Measurements from ENCODE around the gene RRP1B. TPM values are rescaled to one million over a fixed set of nuclear protein-coding genes. Genes with fewer than 3 reads are reported as not detected.

Gene RRP1B
- total RNA-seq, 2 donors from 2014 or later, result 17.6 to 31.5 TPM

- H3K4me3 ChIP-seq, result peak overlapping the region; percentile 47
- DNase-seq (ENCODE audit: low spot score), result no peak
- peaks cover 3% of the 10 kb centered on the region for H3K36me3 ChIP-seq
- no peaks in the 10 kb centered on the region for H3K27me3 ChIP-seq (replicated peaks; ENCODE audit: insufficient read depth)
- ATAC-seq (ENCODE audit: insufficient number of reproducible peaks, low FRiP score, low read depth), result no peak
- peaks cover 23 to 54% of the 10 kb centered on the region in 2 donors for H3K4me1 ChIP-seq (ENCODE audit: control insufficient read depth in 1 of 2, low read depth in 2 of 2)
- TF ChIP-seq CTCF (IDR thresholded peaks at IDR 0.05), result no peak
- no peaks in the 10 kb centered on the region for H3K9me3 ChIP-seq
- H3K27ac ChIP-seq, result peak overlapping the region; percentile 52 to 67
Observed at GRCh38 chr21:43734928-43735229, 75.5 kb downstream of the RRP1B start.

GRCh38 chr21:43735236-43736091 is 76.1 kb downstream of the RRP1B start:
- Histone ChIP-seq H3K4me1 (ENCODE audit: control insufficient read depth in 1 of 2, low read depth in 2 of 2) (peaks cover 23 to 54% of the 10 kb centered on the region in 2 donors), H3K27me3 (replicated peaks; ENCODE audit: insufficient read depth) (no peaks in the 10 kb centered on the region), H3K4me3 (peak overlapping the region; percentile 47), H3K9me3 (no peaks in the 10 kb centered on the region), H3K27ac (peak overlapping the region; percentile 52 to 67), H3K36me3 (peaks cover 3% of the 10 kb centered on the region)
- no peak for TF ChIP-seq CTCF (IDR thresholded peaks at IDR 0.05)
- DNase-seq (ENCODE audit: low spot score), result no peak
- no peak for ATAC-seq (ENCODE audit: insufficient number of reproducible peaks, low FRiP score, low read depth)

GRCh38 chr21:43736224-43736883 is 77.0 kb downstream of the RRP1B start:
- H3K36me3 ChIP-seq, result peaks cover 3% of the 10 kb centered on the region
- no peak for TF ChIP-seq CTCF (IDR thresholded peaks at IDR 0.05)
- peaks cover 23 to 50% of the 10 kb centered on the region in 2 donors for H3K4me1 ChIP-seq (ENCODE audit: control insufficient read depth in 1 of 2, low read depth in 2 of 2)
- DNase-seq (ENCODE audit: low spot score), result no peak
- no peak overlapping the region for H3K27ac ChIP-seq
- H3K4me3 ChIP-seq, result no peak overlapping the region
- ATAC-seq (ENCODE audit: insufficient number of reproducible peaks, low FRiP score, low read depth), result no peak
- H3K9me3 ChIP-seq, result no peaks in the 10 kb centered on the region
- H3K27me3 ChIP-seq (replicated peaks; ENCODE audit: insufficient read depth), result no peaks in the 10 kb centered on the region

GRCh38 chr21:43737158-43737950 is 78.0 kb downstream of the RRP1B start:
- TF ChIP-seq CTCF (IDR thresholded peaks at IDR 0.05), result no peak
- Histone ChIP-seq H3K27me3 (replicated peaks; ENCODE audit: insufficient read depth) (no peaks in the 10 kb centered on the region), H3K36me3 (peaks cover 5% of the 10 kb centered on the region), H3K4me3 (no peak overlapping the region), H3K9me3 (no peaks in the 10 kb centered on the region), H3K4me1 (ENCODE audit: control insufficient read depth in 1 of 2, low read depth in 2 of 2) (peaks cover 23 to 40% of the 10 kb centered on the region in 2 donors), H3K27ac (peak overlapping the region in 1 of 2 donors; percentile 61)
- ATAC-seq (ENCODE audit: insufficient number of reproducible peaks, low FRiP score, low read depth), result no peak
- DNase-seq (ENCODE audit: low spot score), result no peak

Data from thoracic aorta (tissue), 2 donors.